ENCODE results near the gene MAPK14. TPM values are rescaled to one million over a fixed set of nuclear protein-coding genes. Genes with fewer than 3 reads are reported as not detected.

The MAPK14 gene
- total RNA-seq, 1 donor from 2014 or later: 36.5 TPM

GRCh38 chr6:36064770-36065396 is 37.3 kb downstream of the MAPK14 start:
- TF ChIP-seq CTCF (IDR thresholded peaks at IDR 0.05): no peak
- Mint-ChIP-seq H3K27ac (ENCODE audit: unreplicated experiment) (peak overlapping the region; percentile 75), H3K9me3 (ENCODE audit: low read depth) (no peaks in the 10 kb centered on the region), H3K4me1 (ENCODE audit: low read depth) (peaks cover 37% of the 10 kb centered on the region), H3K36me3 (ENCODE audit: low read depth) (peaks cover 6% of the 10 kb centered on the region), H3K27me3 (ENCODE audit: low read depth) (no peaks in the 10 kb centered on the region), H3K4me3 (ENCODE audit: unreplicated experiment) (no peak overlapping the region)
- DNase-seq (ENCODE audit: low spot score): no peak

GRCh38 chr6:36065916-36066315 is 38.3 kb downstream of the MAPK14 start:
- peak overlapping the region; percentile 4 for H3K27ac Mint-ChIP-seq (ENCODE audit: unreplicated experiment)
- H3K4me1 Mint-ChIP-seq (ENCODE audit: low read depth): peaks cover 40% of the 10 kb centered on the region
- TF ChIP-seq CTCF (IDR thresholded peaks at IDR 0.05): no peak
- DNase-seq (ENCODE audit: low spot score): no peak
- H3K4me3 Mint-ChIP-seq (ENCODE audit: unreplicated experiment): no peak overlapping the region
- no peaks in the 10 kb centered on the region for H3K27me3 Mint-ChIP-seq (ENCODE audit: low read depth)
- H3K36me3 Mint-ChIP-seq (ENCODE audit: low read depth): no peaks in the 10 kb centered on the region
- H3K9me3 Mint-ChIP-seq (ENCODE audit: low read depth): no peaks in the 10 kb centered on the region

GRCh38 chr6:36066817-36067216 is 39.2 kb downstream of the MAPK14 start:
- DNase-seq (ENCODE audit: low spot score): no peak
- H3K36me3 Mint-ChIP-seq (ENCODE audit: low read depth): no peaks in the 10 kb centered on the region
- H3K9me3 Mint-ChIP-seq (ENCODE audit: low read depth): no peaks in the 10 kb centered on the region
- H3K27me3 Mint-ChIP-seq (ENCODE audit: low read depth): no peaks in the 10 kb centered on the region
- H3K4me3 Mint-ChIP-seq (ENCODE audit: unreplicated experiment): no peak overlapping the region
- H3K4me1 Mint-ChIP-seq (ENCODE audit: low read depth): peaks cover 40% of the 10 kb centered on the region
- TF ChIP-seq CTCF (IDR thresholded peaks at IDR 0.05): no peak
- H3K27ac Mint-ChIP-seq (ENCODE audit: unreplicated experiment): no peak overlapping the region

- Mint-ChIP-seq H3K4me1 (ENCODE audit: low read depth) (peaks cover 40% of the 10 kb centered on the region), H3K9me3 (ENCODE audit: low read depth) (no peaks in the 10 kb centered on the region), H3K36me3 (ENCODE audit: low read depth) (no peaks in the 10 kb centered on the region), H3K27ac (ENCODE audit: unreplicated experiment) (no peak overlapping the region), H3K27me3 (ENCODE audit: low read depth) (no peaks in the 10 kb centered on the region), H3K4me3 (ENCODE audit: unreplicated experiment) (no peak overlapping the region)
- no peak for TF ChIP-seq CTCF (IDR thresholded peaks at IDR 0.05)
- no peak for DNase-seq (ENCODE audit: low spot score)
Measured at GRCh38 chr6:36067374-36068011, 39.9 kb downstream of the MAPK14 start.

GRCh38 chr6:36068012-36068392 is 40.4 kb downstream of the MAPK14 start:
- Mint-ChIP-seq H3K27ac (ENCODE audit: unreplicated experiment) (peak overlapping the region; percentile 10), H3K4me3 (ENCODE audit: unreplicated experiment) (no peak overlapping the region), H3K27me3 (ENCODE audit: low read depth) (no peaks in the 10 kb centered on the region), H3K9me3 (ENCODE audit: low read depth) (no peaks in the 10 kb centered on the region), H3K36me3 (ENCODE audit: low read depth) (no peaks in the 10 kb centered on the region), H3K4me1 (ENCODE audit: low read depth) (peaks cover 40% of the 10 kb centered on the region)
- TF ChIP-seq CTCF (IDR thresholded peaks at IDR 0.05): no peak
- DNase-seq (ENCODE audit: low spot score): no peak

All from chondrocyte (in vitro differentiated cells).